SK-MEL-5 (cell line): ENCODE data around the gene TMEM132D. TPM values are rescaled to one million over a fixed set of nuclear protein-coding genes. Genes with fewer than 3 reads are reported as not detected.
"Not testable (repeated sequence)": the region's sequence is repeated elsewhere in the genome, so short reads cannot be mapped to it uniquely, and the experiment has no call there.

ENCODE experiments used
- DNase-seq: peaks from one replicate; pipeline ENCODE4 v3.0.0-alpha.2; 2016; ENCODE audit warnings: low read depth, low spot score
- in situ Hi-C: cut with HindIII; loops from 2 replicates; pipeline ENCODE4 v1.10.0; 2016; ENCODE audit warnings: low sequenced_read_pairs, high pct_unique_total_duplicates, low pct_unique_long_range_greater_than_20kb
- polyA plus RNA-seq, 2 experiments: library from polyadenylated mRNA; depleted of rRNA; stranded (reverse); fragments of >200 nt; gene quantifications; 2 replicates each; pipeline ENCODE4 v1.2.3, GENCODE V29; 2015
- total RNA-seq: library from RNA; depleted of rRNA; stranded (reverse); fragments of >200 nt; shearing (Covaris generic); gene quantifications from 2 replicates; pipeline ENCODE4 v1.2.3, GENCODE V29; 2014; rRNA removed

TMEM132D gene
- 0.03 TPM in 2 replicates for total RNA-seq
- polyA plus RNA-seq (2015; cell fraction: cytosol; rRNA removed) = not detected in 2 replicates
- not detected in 2 replicates for polyA plus RNA-seq (2015; cell fraction: nucleus; rRNA removed)

DNA sequence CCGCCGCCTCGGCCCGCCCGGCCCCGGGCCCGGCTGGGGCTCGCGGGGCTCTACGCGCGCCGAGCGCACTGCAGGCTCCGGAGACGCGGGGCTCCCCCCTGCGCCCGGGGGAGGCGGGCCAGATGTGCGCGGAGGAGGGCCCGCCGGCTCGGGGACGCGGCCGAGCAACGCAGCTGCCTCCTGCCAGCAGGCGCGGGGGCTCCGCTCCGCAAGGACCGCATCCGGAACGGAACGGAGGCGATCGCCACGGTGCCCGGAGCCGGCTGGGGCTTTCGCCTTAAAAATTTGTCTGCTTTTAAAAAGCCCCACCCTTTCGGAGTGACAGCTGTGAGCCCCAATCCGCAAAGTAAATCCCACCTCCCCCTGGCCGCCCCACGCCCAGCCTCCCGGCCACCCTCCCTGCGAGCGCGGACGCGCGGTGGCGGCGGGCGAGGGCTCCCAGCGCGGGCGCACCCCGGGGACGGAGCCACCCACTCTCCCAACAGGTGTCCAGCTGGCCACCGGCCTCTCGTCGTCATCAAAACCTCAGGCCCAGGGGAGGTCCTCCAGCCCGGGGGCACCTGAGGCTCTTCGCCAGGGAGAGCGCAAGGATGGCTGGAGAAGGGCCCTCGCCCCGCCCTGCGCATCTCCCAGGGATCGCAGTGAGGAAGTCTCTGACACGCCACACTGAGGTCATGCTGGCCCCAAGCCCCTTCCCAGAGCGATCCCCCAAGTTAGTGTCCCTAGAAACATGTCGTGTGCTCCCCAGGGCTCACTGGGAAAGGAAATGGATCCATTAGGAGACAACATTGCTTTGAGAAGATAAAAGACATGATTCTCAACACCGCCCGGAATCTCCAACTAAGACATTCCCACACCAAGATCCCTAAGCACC, at the start of gene TMEM132D:
TSS of gene TMEM132D (minus strand) at position 70 of the 874 bp plus-strand sequence.
- in situ Hi-C loops = no loop called here
- DNase-seq = no peak

DNA sequence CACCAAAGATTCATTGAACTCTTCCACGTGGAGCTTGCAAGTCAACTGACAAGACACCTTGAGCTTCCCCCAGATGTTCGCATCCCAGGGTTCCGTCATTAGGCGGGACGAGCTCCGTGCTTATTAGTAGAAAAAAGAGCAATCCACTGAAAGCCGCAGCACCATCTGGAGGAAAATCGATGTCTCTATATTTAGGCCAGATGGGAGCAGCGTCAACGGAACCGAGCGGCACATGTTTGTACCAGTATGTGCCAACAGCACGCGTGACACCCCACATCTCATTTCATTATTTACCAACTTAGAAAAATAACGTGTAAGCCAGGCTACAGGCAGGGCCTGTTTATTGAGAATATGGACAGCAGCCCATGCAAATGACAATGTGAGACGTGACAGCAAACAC, 45.8 kb upstream of the TMEM132D start:
- no peak for DNase-seq
- in situ Hi-C loops = no loop called here

DNA sequence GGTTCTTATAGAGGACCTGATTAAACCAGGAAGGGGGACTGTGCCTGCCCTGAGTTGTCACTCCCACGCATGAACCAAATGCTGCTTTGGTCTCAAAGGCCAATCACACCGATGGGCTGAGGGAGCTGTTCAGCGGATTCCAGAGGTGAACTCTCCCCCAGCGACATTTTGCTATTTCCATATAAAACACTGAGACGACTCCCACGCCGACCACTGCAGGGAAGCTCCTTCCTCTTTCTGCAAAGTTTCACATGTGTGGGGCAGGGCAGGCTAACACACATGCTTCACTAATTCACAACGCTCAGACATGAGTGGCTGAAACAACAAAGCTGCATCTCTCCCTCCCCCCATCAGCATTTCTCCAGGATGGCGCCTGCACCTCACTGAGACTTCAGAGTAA, 37.8 kb upstream of the TMEM132D start:
- DNase-seq = no peak
- in situ Hi-C loops = no loop called here

DNA sequence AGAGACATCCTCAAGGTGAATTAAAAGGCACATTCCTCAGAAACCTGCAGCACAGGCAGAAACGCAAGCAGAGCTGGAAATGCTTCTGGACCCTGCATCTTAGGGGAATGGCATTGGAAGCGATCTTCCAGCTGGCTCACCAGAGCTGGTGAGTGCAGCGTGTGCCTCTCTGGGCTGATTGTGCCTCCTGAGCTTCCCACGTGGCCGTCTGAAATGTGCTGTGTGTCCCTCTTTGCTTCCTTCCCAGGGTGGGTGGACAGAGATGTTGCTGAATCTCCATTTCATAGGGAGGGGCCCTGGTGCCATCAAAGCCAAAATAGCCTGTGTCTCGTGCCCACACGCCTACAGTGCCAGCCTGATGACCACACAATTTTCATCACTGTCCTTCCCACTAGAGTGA, 34.3 kb upstream of the TMEM132D start:
- DNase-seq = no peak

DNA sequence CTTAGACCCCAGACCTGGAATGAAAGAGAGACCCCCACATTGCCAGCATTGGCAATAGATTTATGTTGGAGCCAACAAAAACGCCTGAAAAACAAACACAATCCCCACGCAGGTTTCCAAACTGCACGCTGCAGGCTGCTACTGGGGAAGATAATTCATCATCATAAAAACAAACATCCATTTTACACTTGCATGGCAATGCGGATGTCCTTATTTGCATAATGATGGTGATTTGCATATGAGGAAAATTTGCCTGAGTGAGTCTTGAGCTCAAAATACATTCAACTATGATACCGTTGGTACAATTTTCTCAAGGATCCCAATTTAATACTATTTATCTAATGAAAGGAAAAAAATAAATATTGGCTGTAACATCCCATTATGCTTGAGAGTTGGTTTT, 33.6 kb upstream of the TMEM132D start:
- in situ Hi-C loops = no loop called here
- no peak for DNase-seq

More for the DNA sequence above, 34.3 kb upstream of the TMEM132D start:
- in situ Hi-C loops = no loop called here

DNA sequence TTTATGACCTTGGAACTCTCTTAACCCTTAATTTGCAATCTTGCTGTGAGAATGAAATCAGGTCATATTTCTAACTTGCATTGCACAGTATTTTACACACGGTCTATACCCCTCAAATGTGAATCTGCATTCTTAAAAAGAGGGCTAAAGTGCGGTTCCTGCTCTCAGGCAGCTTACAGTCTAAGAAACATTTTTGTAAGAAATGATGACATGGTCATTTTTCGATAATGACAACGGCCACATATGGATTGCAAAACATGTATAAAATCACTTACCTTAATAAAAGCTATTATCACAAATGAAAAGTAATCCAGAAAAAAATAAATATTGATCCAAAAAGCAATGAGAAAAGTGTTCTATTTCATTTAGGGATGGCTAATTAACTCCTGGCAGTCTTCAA, 24.8 kb upstream of the TMEM132D start:
- in situ Hi-C loops = no loop called here
- DNase-seq = no peak

DNA sequence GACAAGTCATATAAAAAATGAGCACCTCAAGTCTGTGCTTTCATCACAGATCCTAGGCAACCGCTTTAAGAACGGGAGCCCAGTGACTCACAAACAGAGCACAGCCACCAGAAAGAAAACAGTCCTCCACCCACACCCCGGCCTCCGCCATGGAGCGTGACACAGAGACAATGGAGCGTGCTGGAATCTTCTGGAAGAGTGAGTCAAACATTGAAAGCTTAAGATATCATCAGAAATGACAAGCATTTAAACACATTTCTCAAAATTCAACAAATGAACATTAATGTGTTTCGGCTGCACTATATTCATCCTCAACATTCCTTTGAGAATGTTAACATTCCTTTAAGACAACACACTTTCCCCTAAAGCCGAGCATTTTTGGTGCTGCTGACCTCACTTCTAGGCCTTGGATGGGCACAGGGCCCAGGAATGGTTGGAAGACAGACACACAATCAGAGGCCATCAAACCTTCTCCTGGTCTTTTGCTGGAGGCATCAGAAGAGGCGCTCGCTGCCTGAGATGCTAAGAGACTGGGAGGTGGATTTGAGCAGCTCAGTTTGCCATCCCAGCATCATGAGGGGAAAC, 23.6 kb upstream of the TMEM132D start:
- no peak for DNase-seq
- in situ Hi-C loops = no loop called here

DNA sequence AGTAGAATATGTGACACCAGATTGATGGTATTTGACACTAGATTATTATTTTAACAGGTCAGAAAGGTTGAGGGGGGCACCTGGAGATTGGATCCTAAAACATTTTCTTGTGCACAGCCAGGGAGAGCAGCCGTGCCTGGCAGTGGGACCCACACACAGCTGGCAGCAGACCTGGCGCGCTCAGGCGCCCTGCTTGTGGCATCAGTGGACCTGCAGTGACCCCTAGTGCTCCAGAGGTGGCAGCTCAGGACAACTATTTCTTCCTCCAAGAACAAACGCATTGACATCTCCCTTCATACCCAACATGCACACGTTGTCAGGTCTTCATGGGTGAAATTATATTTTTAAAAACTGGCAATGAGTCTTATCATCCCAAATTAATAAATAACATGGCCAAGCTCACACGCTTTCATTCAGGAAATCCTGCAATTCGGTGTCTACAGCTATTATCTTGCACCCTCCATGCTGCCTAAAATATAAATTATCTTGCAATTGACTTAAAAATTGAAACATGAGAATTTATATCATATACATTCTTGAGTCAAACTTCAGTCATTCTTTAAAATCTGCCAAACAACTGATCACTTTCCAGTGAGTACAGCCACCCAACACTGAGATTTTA, 7.7 kb upstream of the TMEM132D start:
- DNase-seq = peak; percentile 63

DNA sequence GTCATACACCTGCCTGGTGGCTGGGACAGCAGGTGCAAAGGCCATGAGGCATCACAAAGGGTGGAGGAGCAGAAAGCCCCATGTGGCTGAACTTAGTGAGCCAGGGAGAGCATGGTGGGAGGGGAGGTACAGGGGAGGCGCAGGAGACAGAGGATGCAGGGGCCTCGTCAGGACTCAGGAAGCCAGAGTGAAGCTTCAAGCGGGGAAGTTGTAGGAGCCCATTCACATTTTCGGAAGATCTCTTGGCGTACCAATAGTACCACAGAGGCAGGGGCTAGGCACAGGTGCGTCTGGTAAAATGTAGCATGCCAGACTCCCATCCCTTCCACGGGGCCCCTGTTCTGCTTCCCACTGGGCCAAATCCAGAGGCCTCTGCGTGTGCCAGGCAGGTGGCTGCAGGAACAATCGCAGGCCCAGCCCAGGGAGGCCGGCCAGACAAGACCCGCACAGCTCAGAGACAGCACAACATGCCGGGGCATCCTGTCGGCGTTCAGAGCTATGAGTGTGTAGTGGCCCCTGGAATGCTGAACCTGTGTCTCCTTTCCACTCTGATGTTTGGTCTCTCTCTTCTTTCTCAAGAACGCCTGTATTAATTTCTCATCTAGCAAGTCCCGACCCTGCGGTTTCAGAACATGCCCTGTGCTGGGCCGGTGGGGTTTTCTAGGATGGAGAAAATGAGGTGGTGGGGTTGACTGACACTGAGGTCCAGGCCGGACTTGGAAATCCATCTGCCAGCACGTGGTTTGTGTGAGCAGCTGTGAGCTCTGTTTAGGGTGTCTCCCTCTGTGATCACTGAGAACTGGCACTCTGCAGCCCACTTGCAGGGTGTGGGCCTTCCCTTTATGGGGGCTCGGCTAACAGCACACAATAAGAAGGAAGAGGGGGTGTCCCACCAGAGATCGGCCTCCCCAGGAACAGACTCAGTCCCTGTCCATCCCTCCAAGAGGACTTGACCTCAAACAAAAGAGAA, 5.5 kb upstream of the TMEM132D start:
- no peak for DNase-seq
- in situ Hi-C loops = no loop called here

More for the DNA sequence above, 7.7 kb upstream of the TMEM132D start:
- in situ Hi-C loops = no loop called here

DNA sequence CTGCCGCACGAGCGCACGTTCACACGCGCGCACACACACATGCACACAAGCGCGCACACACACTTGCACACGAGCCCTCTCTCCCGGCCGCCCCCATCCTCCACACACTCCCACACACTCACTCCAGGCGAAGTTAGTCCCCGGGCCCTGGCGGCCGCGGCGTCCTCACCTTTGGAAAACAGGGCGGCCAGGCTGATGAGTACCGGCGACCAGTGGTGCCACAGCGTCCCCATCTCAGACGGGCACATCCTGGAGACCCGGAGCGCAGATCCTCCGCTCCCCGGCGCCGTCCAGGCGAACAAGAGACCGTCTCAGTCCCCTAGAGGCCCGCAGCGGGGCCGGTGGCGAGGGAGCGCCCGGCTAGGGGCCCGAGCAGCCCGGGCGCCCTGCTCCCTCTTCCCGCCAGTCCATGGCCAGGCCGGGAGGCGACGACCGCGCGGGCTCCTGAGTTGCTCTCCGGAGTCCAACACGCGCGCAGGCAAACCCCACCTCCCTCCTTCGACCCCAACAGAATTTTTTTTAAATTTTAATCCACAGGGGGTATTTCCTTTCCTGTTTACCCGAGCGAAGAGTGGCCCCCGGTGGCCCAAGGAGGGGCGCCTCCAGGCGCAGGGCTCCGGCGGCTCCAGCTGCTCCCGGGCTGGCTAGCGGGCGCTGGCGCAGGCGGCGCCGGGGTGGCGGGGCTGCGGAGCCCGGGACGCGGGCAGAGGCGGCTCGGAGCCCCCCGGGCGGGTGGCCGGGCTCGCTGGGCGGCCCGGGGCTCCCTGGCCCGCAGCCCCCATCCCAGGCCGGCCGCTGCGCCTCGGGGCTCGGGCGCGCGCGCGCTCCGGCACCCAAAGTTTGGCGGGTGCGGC, 506 bp downstream of the TMEM132D start:
- in situ Hi-C loops = no loop called here
- DNase-seq = no peak

DNA sequence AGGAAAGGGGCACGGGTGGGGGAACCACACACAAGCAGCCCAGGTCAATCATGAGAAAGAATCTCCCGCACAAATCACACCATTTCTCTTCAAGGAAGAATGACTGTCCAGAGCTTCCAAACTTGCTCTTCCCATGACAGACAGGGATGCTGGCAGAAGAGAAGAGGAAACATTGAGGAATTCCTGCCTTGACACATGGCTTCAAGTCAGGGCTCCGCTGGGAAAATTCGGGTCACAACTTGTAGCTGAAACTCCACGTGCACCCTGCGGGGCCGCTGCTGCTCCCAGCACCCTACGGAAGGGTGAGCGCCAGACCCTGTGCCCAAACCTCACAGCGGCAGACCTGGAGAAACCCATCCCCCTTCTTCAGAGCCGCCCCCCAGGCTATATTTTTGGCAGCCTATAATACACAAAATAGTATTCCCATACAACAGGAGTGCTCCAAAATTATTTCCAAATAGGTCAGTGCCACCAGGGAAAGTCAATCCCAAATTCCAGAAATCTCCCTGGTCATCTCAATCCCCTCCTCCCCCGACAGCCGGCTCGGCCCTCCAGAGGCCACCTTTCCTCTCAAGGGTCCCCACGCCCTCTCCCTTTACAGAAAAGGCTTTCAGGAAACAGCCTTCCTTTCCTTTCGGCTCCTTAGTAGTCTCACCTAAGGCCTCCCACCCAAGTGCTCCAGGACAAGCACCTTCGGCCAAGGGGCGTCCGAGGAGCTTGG, 1.3 kb downstream of the TMEM132D start:
- in situ Hi-C loops = no loop called here
- no peak for DNase-seq

DNA sequence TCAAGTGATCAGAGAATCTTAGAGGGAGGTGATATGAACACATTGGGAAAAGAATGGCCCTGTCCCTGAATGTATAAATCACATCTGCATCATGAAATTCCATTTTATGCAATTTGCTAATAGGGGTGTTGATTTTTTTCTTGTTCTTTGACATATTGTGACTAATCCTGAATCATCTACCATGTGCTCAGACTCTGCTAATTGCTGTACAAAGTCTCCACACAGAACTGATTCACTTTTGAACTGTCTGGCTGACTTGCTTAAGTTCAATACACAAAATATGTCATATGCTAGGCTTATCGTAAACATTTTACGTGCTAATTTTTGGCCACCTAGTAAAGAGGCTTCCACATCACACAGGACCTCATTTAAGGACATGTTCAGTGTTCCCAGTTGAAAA, 2.6 kb downstream of the TMEM132D start:
- DNase-seq = no peak
- in situ Hi-C loops = no loop called here

DNA sequence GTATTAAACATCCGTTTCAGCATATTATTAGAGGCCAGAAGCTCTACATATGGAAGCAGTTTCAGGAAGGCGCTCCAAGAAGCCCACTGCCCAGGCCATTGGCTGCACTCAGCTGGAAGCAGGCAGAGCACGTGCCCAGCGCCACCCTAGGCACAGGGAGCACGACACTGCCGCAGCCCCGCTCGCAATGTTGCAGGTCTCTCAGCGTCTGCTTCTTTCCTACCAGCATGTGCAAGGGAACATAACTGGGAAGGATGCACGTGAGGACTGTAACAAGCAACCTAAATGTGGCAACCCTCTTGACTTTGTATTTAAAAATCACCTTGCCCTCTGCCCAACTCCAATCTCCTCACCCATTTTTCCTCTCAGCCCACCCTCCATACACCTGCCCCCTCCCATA, 3.5 kb downstream of the TMEM132D start:
- in situ Hi-C loops = no loop called here
- DNase-seq = no peak

DNA sequence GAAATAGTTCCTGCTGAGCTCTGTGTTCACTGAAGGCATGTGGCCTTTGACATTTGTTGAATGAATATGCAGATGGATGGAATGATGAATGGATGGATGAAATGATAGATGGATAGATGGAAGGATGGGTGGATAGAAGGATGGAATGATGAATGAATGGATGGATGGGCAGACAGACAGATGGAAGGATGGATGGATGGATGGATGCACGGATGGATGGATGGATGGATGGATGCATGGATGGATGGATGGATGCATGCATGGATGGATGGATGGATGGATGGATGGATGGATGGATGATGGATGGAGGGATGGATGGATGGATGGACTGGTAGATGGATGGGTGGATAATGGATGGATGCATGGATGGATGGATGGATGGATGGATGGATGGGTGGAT, 4.8 kb downstream of the TMEM132D start:
- DNase-seq, in situ Hi-C loops: not testable (repeated sequence)

DNA sequence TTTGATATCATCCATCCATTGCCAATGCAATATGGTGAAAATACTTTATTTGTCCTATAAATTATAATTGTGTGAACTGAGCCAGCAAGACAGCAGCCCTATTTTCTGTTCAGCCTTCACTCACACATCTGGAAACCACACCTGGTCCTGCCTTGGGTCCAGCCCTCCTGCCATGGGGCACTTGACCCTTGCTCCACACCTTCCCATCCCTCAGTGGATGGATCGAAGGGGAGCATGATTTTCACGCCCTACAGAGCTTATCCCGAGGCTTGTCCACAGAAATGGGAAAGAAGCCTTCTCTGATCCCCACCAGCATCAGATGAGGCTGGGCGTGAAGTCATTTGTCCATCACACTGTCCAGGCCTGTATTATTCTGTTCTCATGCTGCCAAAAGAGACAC, 10.1 kb downstream of the TMEM132D start:
- no peak for DNase-seq
- in situ Hi-C loops = no loop called here

DNA sequence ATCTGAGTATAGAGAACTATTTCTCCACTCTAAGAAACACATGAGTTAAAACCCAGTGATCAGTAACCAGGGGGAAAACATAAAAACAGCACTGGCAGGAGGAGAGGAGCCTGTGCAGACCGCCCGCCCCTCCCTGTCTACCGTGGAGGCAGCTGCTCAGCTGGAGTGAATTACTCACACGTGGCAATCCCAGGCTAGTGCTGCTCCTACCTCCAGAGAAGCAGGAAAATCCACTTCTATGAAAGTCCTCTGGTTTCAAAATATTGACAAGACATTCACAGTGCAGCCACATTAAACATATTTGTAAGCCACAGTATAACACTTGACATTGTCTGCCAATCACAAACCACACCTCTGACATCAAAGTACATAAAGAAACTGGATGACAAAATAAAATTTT, 16.7 kb downstream of the TMEM132D start:
- no peak for DNase-seq
- in situ Hi-C loops = no loop called here
